CD14-positive monocyte (primary cell): Measurements from ENCODE around the gene SMPD3. TPM values are rescaled to one million over a fixed set of nuclear protein-coding genes. Genes with fewer than 3 reads are reported as not detected.

Experiments
- DNase-seq, 3 donors: peaks; one replicate each; pipeline ENCODE4 v3.0.0-alpha.2; 2011 to 2022
- H2AFZ ChIP-seq: 2 replicates; pipeline ENCODE4 v1.6.0; 2012; ENCODE audit warnings: mild to moderate bottlenecking, low read depth, low read length, inconsistent platforms; ENCODE audit not compliant: insufficient read depth, poor library complexity, severe bottlenecking
- H3K27ac ChIP-seq, 2 donors: 1 replicate in 1 of 2; 2 replicates in 1 of 2; pipeline ENCODE4 v1.5.1; 2012 to 2013; ENCODE audit warnings: low read length in 2 of 2, control low read depth in 1 of 2, inconsistent platforms in 1 of 2, low read depth in 1 of 2, mild to moderate bottlenecking in 1 of 2
- H3K27me3 ChIP-seq, 2 donors: one replicate each; pipeline versions ENCODE4 v1.6.0 to v1.6.1; 2011 to 2013; ENCODE audit warnings: low read length in 2 of 2; ENCODE audit not compliant: control insufficient read depth in 2 of 2, insufficient read depth in 2 of 2
- H3K36me3 ChIP-seq, 2 donors: replicated peaks in 1 of 2; 1 replicate in 1 of 2; 2 replicates in 1 of 2; pipeline versions ENCODE4 v1.5.1 to v1.6.1; 2012 to 2013; ENCODE audit warnings: low read length in 2 of 2, control low read depth in 1 of 2, inconsistent platforms in 1 of 2, mild to moderate bottlenecking in 1 of 2; ENCODE audit not compliant: insufficient read depth in 2 of 2, control insufficient read depth in 1 of 2
- H3K4me1 ChIP-seq, 2 donors: 1 replicate in 1 of 2; 2 replicates in 1 of 2; pipeline versions ENCODE4 v1.5.1 to v1.6.1; 2012 to 2013; ENCODE audit warnings: low read length in 2 of 2, control low read depth in 1 of 2, inconsistent platforms in 1 of 2, mild to moderate bottlenecking in 1 of 2, moderate library complexity in 1 of 2; ENCODE audit not compliant: insufficient read depth in 2 of 2, control insufficient read depth in 1 of 2
- H3K4me2 ChIP-seq: replicated peaks from 2 replicates; pipeline ENCODE3; 2012; ENCODE audit warnings: low read length, moderate library complexity, mild to moderate bottlenecking; ENCODE audit not compliant: poor library complexity, severe bottlenecking; ENCODE audit errors: extremely low read depth
- H3K4me3 ChIP-seq, 3 experiments: fragments of 200-600 bp in 1 of 3; sonication (generic) in 1 of 3; replicated peaks in 1 of 3; 1 replicate in 2 of 3; 2 replicates in 1 of 3; pipeline ENCODE4 v1.5.1; 2011 to 2013; ENCODE audit warnings: low read length in 3 of 3, mild to moderate bottlenecking in 3 of 3, control low read depth in 2 of 3, low read depth in 2 of 3, inconsistent platforms in 1 of 3, moderate library complexity in 1 of 3
- H3K79me2 ChIP-seq: 2 replicates; pipeline ENCODE4 v1.6.0; 2012; ENCODE audit warnings: mild to moderate bottlenecking, control low read depth, inconsistent platforms, low read length, moderate library complexity; ENCODE audit not compliant: insufficient read depth
- H3K9ac ChIP-seq: 2 replicates; pipeline ENCODE4 v1.6.0; 2017; ENCODE audit warnings: low read length, mild to moderate bottlenecking; ENCODE audit not compliant: insufficient read depth, poor library complexity, severe bottlenecking
- H3K9me3 ChIP-seq, 2 donors: replicated peaks in 1 of 2; 1 replicate in 1 of 2; 2 replicates in 1 of 2; pipeline versions ENCODE4 v1.5.1 to v1.6.1; 2012 to 2013; ENCODE audit warnings: low read length in 2 of 2, control low read depth in 1 of 2; ENCODE audit not compliant: control insufficient read depth in 1 of 2, insufficient read depth in 1 of 2
- H4K20me1 ChIP-seq: 2 replicates; pipeline ENCODE4 v1.6.0; 2012; ENCODE audit warnings: mild to moderate bottlenecking, low read length, control low read depth, moderate library complexity; ENCODE audit not compliant: insufficient read depth
- H3K27ac Mint-ChIP-seq, 7 donors: one replicate each; pipeline ENCODE4 v1.8.0; 2020; ENCODE audit warnings: mild to moderate bottlenecking in 7 of 7, mixed read lengths in 7 of 7, moderate library complexity in 6 of 7, inconsistent platforms in 2 of 7
- H3K27me3 Mint-ChIP-seq, 3 donors: one replicate each; pipeline ENCODE4 v1.8.0; 2021 to 2022; ENCODE audit warnings: low read depth in 3 of 3, mild to moderate bottlenecking in 3 of 3, mixed read lengths in 3 of 3, moderate library complexity in 3 of 3, inconsistent platforms in 1 of 3
- H3K36me3 Mint-ChIP-seq, 2 donors: one replicate each; pipeline ENCODE4 v1.8.0; 2020; ENCODE audit warnings: mixed read lengths in 2 of 2, inconsistent platforms in 1 of 2, mild to moderate bottlenecking in 1 of 2
- H3K4me1 Mint-ChIP-seq: one replicate; pipeline ENCODE4 v1.8.0; 2020; ENCODE audit warnings: mild to moderate bottlenecking, mixed read lengths
- H3K4me3 Mint-ChIP-seq, 2 donors: one replicate each; pipeline ENCODE4 v1.8.0; 2020; ENCODE audit warnings: mild to moderate bottlenecking in 2 of 2, mixed read lengths in 2 of 2, moderate library complexity in 1 of 2
- H3K9me3 Mint-ChIP-seq, 7 donors: one replicate each; pipeline ENCODE4 v1.8.0; 2020 to 2022; ENCODE audit warnings: mixed read lengths in 7 of 7, mild to moderate bottlenecking in 6 of 7, moderate library complexity in 6 of 7, inconsistent platforms in 2 of 7
- CTCF ChIP-seq: fragments of 200-600 bp; IDR thresholded peaks from one replicate; pipeline ENCODE4 v1.8.0; 2022; ENCODE audit warnings: antibody characterized with exemption, mild to moderate bottlenecking
- WGBS: methylation state at CpG from one replicate; pipeline ENCODE4 v1.1.5; 2013; ENCODE audit warnings: missing lambda C conversion rate; ENCODE audit not compliant: insufficient coverage; 5-methylcytosine and 5-hydroxymethylcytosine counted together
- intact Hi-C, 2 donors: fragments of 100-400 bp; cut with micrococcal nuclease; formaldehyde crosslinking; loops; one replicate each; pipeline versions ENCODE4 v1.15.0 to v1.15.1; 2023
- polyA plus RNA-seq, 3 donors: library from polyadenylated mRNA; depleted of rRNA in 1 of 3; unstranded in 2 of 3; stranded (reverse) in 1 of 3; fragments of 300-500 nt in 2 of 3; fragments of >200 nt in 1 of 3; fragmentation: Illumina TruSeq in 2 of 3; gene quantifications; 1 replicate in 2 of 3; 2 replicates in 1 of 3; pipeline ENCODE4 v1.2.3, GENCODE V29; 2012 to 2021

The SMPD3 gene
- polyA plus RNA-seq, 3 donors: 0.40 to 1.1 (median 0.51) TPM

GRCh38 chr16:68429076-68429854, 19.0 kb downstream of the SMPD3 start:
- Histone ChIP-seq H4K20me1 (no peaks in the 10 kb centered on the region), H3K4me2 (no peak overlapping the region), H3K27ac (no peak overlapping the region), H3K79me2 (no peaks in the 10 kb centered on the region), H3K4me3 (no peak overlapping the region), H3K27me3 (no peaks in the 10 kb centered on the region), H3K36me3 (no peaks in the 10 kb centered on the region), H3K9me3 (no peaks in the 10 kb centered on the region), H3K9ac (no peak overlapping the region), H2AFZ (no peak overlapping the region), H3K4me1 (no peaks in the 10 kb centered on the region)
- TF ChIP-seq CTCF: no peak
- Mint-ChIP-seq H3K4me1 (no peaks in the 10 kb centered on the region), H3K4me3 (no peak overlapping the region), H3K27ac (no peak overlapping the region), H3K27me3 (peaks cover 2 to 8% (median 2%) of the 10 kb centered on the region in 3 donors), H3K9me3 (no peaks in the 10 kb centered on the region), H3K36me3 (no peaks in the 10 kb centered on the region)
- intact Hi-C loops: no loop called here
- 63% methylated on average over 4 of the region's 4 CpGs for WGBS
- DNase-seq: no peak

GRCh38 chr16:68427649-68428303, 20.5 kb downstream of the SMPD3 start:
- Mint-ChIP-seq H3K27ac (no peak overlapping the region), H3K4me3 (peak overlapping the region in 1 of 2 donors; percentile 14), H3K36me3 (no peaks in the 10 kb centered on the region), H3K4me1 (no peaks in the 10 kb centered on the region), H3K9me3 (peaks cover 0 to 2% (median 0%) of the 10 kb centered on the region in 7 donors), H3K27me3 (peaks cover 2 to 8% (median 2%) of the 10 kb centered on the region in 3 donors)
- Histone ChIP-seq H3K27me3 (no peaks in the 10 kb centered on the region), H3K9me3 (no peaks in the 10 kb centered on the region), H3K9ac (no peak overlapping the region), H3K4me1 (no peaks in the 10 kb centered on the region), H3K36me3 (no peaks in the 10 kb centered on the region), H3K27ac (no peak overlapping the region), H3K4me3 (no peak overlapping the region), H2AFZ (no peak overlapping the region), H3K79me2 (no peaks in the 10 kb centered on the region), H3K4me2 (no peak overlapping the region), H4K20me1 (no peaks in the 10 kb centered on the region)
- intact Hi-C loops: no loop called here
- WGBS: 86% methylated on average over 5 of the region's 5 CpGs
- no peak for DNase-seq
- TF ChIP-seq CTCF: no peak
